A549 (cell line): Measurements from ENCODE around the gene TRIO.

Experiments
- POLR2A ChIP-seq: IDR thresholded peaks from 2 replicates; pipeline ENCODE4 v1.6.1; 2012; ENCODE audit warnings: mild to moderate bottlenecking, low read length
- RAD21 ChIP-seq, 2 experiments: fragments of >200 bp in 1 of 2; sonication (Bioruptor Twin) in 1 of 2; formaldehyde crosslinking in 1 of 2; IDR thresholded peaks in 1 of 2; conservative IDR thresholded peaks in 1 of 2; 2 replicates in 1 of 2; 3 replicates in 1 of 2; pipeline ENCODE4 v1.6.1; 2012 to 2018; ENCODE audit warnings: inconsistent platforms in 1 of 2
- TF ChIP-seq, protein P1 (sequence below): fragments of >200 bp; sonication (Bioruptor Twin); formaldehyde crosslinking; IDR thresholded peaks from 3 replicates; pipeline ENCODE4 v1.5.1; 2016
- TF ChIP-seq, protein P2 (sequence below): fragments of 200-600 bp; sonication (generic); IDR thresholded peaks from 2 replicates; pipeline ENCODE4 v1.6.1; 2016; ENCODE audit warnings: antibody characterized with exemption, mild to moderate bottlenecking, moderate library complexity

DNA sequence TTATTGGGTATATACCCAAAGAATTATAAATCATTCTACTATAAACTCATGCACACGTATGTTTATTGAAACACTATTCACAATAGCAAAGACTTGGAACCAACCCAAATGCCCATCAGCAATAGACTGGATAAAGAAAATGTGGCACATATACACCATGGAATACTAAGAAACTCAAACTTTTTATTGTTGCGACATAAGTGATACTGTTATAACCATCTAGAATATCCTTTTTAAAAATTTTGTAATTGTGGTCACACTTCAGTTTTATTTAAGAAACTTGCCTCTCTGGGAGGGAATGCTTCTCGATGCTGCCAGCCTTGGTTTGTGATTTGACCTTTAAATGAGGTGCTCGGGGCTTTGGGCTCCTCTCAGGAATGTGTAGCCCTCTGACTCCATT, 237.6 kb downstream of the TRIO start:
- TF ChIP-seq RAD21 (conservative IDR thresholded peaks at IDR 0.05 in 1 of 2, IDR thresholded peaks at IDR 0.05 in 1 of 2) (no peak), POLR2A (no peak)
- TF ChIP-seq, protein P1, sequence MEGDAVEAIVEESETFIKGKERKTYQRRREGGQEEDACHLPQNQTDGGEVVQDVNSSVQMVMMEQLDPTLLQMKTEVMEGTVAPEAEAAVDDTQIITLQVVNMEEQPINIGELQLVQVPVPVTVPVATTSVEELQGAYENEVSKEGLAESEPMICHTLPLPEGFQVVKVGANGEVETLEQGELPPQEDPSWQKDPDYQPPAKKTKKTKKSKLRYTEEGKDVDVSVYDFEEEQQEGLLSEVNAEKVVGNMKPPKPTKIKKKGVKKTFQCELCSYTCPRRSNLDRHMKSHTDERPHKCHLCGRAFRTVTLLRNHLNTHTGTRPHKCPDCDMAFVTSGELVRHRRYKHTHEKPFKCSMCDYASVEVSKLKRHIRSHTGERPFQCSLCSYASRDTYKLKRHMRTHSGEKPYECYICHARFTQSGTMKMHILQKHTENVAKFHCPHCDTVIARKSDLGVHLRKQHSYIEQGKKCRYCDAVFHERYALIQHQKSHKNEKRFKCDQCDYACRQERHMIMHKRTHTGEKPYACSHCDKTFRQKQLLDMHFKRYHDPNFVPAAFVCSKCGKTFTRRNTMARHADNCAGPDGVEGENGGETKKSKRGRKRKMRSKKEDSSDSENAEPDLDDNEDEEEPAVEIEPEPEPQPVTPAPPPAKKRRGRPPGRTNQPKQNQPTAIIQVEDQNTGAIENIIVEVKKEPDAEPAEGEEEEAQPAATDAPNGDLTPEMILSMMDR = no peak
- TF ChIP-seq, protein P2, sequence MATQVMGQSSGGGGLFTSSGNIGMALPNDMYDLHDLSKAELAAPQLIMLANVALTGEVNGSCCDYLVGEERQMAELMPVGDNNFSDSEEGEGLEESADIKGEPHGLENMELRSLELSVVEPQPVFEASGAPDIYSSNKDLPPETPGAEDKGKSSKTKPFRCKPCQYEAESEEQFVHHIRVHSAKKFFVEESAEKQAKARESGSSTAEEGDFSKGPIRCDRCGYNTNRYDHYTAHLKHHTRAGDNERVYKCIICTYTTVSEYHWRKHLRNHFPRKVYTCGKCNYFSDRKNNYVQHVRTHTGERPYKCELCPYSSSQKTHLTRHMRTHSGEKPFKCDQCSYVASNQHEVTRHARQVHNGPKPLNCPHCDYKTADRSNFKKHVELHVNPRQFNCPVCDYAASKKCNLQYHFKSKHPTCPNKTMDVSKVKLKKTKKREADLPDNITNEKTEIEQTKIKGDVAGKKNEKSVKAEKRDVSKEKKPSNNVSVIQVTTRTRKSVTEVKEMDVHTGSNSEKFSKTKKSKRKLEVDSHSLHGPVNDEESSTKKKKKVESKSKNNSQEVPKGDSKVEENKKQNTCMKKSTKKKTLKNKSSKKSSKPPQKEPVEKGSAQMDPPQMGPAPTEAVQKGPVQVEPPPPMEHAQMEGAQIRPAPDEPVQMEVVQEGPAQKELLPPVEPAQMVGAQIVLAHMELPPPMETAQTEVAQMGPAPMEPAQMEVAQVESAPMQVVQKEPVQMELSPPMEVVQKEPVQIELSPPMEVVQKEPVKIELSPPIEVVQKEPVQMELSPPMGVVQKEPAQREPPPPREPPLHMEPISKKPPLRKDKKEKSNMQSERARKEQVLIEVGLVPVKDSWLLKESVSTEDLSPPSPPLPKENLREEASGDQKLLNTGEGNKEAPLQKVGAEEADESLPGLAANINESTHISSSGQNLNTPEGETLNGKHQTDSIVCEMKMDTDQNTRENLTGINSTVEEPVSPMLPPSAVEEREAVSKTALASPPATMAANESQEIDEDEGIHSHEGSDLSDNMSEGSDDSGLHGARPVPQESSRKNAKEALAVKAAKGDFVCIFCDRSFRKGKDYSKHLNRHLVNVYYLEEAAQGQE = no peak
